Brain microvascular endothelial cell (primary cell): Measurements from ENCODE around the gene ARHGEF16.

Source experiments
- DNase-seq: peaks from one replicate; pipeline ENCODE4 v3.0.0-alpha.2; 2020
- H3K27ac ChIP-seq: fragments of 250-450 bp; sonication (Bioruptor Pico); 2 replicates; pipeline ENCODE4 v1.5.1; 2020; ENCODE audit warnings: mild to moderate bottlenecking, moderate library complexity
- H3K27me3 ChIP-seq: fragments of 250-450 bp; sonication (Bioruptor Pico); replicated peaks from 2 replicates; pipeline ENCODE4 v1.5.1; 2020; ENCODE audit warnings: mild to moderate bottlenecking
- H3K36me3 ChIP-seq: fragments of 250-450 bp; sonication (Bioruptor Pico); replicated peaks from 2 replicates; pipeline ENCODE4 v1.5.1; 2020; ENCODE audit warnings: mild to moderate bottlenecking
- H3K4me3 ChIP-seq: 2 replicates; pipeline ENCODE4 v1.5.1; 2011; ENCODE audit warnings: low read depth, mild to moderate bottlenecking, control low read depth, low read length, moderate library complexity
- in situ Hi-C: cut with HindIII; loops from 2 replicates; pipeline ENCODE4 v1.10.0; 2017; ENCODE audit warnings: low sequenced_read_pairs, low pct_ligation_motif_present
- TF ChIP-seq, protein P1 (sequence below): IDR thresholded peaks from 2 replicates; pipeline ENCODE4 v1.5.1; 2011; ENCODE audit warnings: low read depth, mild to moderate bottlenecking, moderate library complexity, low read length, control low read depth, inconsistent platforms; ENCODE audit errors: missing control alignments

Gene ARHGEF16

GRCh38 chr1:3529099-3529729 lies 74.7 kb downstream of the ARHGEF16 start:
- Histone ChIP-seq H3K36me3 (no peaks in the 10 kb centered on the region), H3K27me3 (no peaks in the 10 kb centered on the region), H3K4me3 (no peak overlapping the region), H3K27ac (no peak overlapping the region)
- TF ChIP-seq, protein P1, sequence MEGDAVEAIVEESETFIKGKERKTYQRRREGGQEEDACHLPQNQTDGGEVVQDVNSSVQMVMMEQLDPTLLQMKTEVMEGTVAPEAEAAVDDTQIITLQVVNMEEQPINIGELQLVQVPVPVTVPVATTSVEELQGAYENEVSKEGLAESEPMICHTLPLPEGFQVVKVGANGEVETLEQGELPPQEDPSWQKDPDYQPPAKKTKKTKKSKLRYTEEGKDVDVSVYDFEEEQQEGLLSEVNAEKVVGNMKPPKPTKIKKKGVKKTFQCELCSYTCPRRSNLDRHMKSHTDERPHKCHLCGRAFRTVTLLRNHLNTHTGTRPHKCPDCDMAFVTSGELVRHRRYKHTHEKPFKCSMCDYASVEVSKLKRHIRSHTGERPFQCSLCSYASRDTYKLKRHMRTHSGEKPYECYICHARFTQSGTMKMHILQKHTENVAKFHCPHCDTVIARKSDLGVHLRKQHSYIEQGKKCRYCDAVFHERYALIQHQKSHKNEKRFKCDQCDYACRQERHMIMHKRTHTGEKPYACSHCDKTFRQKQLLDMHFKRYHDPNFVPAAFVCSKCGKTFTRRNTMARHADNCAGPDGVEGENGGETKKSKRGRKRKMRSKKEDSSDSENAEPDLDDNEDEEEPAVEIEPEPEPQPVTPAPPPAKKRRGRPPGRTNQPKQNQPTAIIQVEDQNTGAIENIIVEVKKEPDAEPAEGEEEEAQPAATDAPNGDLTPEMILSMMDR, result no peak
- in situ Hi-C loops, result no loop called here
- no peak for DNase-seq

DNA sequence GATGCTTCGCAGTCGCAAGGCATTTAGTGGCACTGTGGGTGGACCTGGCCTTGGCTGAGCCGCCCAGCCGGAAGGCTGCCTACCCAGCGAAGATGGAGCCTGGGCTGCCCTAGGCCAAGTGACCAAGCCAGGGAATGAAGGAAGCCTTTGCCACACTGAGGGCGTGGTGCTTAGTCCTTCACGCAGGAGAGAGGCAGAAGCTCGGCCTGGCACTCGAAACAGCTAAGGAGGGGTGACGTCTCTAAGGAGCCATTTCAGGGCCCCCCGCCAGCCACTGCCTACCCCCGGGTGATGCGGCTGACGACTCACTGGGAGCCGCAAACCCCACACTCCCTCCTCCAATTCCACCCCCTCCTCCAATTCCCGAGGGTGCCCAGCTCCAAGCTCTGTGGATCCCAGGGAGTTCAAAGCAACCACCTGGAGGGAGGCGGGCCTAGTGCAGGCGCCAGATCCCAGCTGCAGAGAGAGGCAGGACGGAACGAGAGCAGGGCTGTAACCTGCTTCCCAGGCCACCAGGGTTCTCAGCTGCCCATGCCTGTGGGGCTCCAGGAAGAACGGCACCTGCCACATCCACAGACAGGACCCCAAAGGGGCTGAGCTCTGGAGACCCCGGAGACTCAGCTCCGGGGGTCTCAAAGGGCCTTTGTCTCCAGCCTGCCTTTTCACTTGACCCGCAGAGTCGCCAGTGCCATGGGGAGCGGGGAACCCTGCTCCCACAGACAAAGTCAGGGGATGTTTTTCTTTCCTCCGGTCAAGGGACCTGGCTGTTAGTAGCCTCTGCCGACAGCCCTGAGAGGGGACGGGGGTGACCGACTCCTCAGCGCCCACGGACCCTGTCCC lies 75.8 kb downstream of the ARHGEF16 start:
- H3K27me3 ChIP-seq, result no peaks in the 10 kb centered on the region
- TF ChIP-seq, protein P1, result peak; percentile 5
- H3K4me3 ChIP-seq, result peak overlapping the region; percentile 44
- in situ Hi-C loops, result no loop called here
- no peaks in the 10 kb centered on the region for H3K36me3 ChIP-seq
- DNase-seq, result no peak
- no peak overlapping the region for H3K27ac ChIP-seq
